HG02623 (cell line): ENCODE data around the gene TAS2R1.

Experiments used
- ATAC-seq: cut with Tn5 transposase; IDR thresholded peaks from one replicate; pipeline ENCODE4 v1.9.1; 2021; ENCODE audit warnings: moderate library complexity; ENCODE audit not compliant: unreplicated experiment

The TAS2R1 gene

DNA sequence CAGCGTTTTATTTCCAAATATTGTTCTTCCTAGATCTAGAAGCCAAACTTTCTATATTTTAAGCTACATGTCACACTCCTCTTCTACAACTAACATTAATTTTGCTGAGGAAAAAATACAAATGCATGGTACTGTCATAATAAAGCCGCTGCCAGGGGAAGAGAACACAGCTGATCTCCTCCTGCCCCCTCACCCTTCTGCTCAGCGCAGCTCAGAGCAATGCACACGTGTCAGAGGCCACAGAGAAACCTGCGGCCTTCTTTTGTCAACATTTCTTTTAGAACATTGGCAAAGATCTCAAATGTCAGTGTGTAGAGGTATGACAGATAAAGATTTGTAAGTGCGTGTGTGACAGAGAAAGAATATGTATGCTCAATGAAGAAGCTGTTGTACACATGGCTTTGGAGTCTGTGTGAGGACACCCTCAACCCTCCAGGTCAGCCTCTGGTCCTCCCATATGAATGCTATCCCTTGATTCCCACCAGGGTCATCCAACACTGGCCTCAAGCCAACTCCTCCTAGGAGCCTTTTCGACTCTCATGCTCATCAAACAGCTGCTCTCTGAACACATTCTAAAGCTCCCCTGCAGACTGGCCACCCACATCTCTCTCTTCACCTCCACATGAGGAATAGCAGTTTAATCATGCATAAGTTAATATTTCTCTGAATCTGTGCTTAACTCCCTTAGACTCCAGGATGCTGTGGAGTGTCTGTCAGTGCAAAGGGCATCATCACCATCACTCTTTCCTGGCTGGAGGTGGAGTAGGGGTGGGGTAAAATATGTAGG lies 40.9 kb downstream of the TAS2R1 start:
- no peak for ATAC-seq

DNA sequence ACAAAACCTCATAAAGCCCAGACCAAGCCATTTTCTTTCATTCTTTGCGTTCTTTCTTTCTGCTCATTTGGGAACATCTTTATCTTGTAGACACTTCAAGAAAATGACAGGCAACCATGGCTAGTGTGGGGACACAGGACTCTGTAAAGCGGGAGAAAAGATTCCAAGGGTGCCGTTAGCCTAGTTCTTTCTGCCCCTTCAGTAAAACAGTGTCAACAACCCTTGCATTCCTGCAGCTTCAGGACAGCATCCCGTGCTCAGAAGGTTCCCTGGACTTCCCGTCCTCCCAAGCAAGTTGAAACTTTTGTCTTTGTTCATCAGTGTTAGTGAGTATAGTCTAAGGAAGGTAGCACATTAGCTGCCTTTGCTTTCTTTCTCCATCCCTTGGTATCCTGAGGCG lies 41.9 kb downstream of the TAS2R1 start:
- no peak for ATAC-seq

DNA sequence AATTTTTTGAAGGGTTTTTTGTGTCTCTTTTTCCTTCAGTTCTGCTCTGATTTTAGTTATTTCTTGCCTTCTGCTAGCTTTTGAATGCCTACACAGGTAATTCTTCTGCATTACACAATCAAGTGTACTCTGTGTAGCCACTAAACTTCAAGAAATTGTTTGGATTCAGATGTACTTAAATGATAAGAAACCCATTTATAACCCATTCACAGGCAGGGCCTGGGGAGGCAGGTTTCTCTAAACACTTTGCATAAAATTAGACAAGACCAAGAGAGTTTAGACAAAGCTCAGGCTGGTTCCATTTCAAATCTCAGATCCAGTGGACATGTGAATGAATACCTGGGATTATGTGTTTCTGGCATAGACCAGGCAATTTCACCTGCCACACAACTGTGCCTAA lies 43.0 kb downstream of the TAS2R1 start:
- ATAC-seq, result no peak

DNA sequence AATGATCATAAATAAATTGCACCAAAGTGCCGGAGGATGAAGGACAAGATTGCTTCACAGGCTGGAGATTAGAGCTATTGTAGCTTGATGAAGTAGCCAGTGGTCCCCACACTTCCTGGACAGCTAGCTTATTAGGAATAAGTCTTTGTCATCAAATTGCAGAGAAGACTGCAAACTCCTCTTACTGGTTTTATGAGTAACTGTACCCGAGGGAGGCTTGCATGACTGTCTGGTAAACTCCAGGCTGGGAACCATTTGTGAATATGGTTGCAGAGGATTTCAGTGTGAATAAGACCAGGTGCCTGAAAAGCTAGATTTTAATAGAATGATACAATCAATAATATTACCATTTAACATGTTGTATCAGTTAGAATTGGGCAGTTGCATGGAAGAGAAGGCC lies 47.7 kb downstream of the TAS2R1 start:
- ATAC-seq, result no peak
